Coronary artery (tissue), 2 donors: ENCODE measurements around the gene UMODL1.

Experiments used
- DNase-seq: peaks from one replicate; pipeline ENCODE4 v3.0.0-alpha.2; 2017; ENCODE audit warnings: low spot score
- H3K27ac ChIP-seq, 2 donors: fragments of 200-600 bp; sonication (generic); one replicate each; pipeline ENCODE4 v1.5.1; 2016 to 2019
- H3K4me3 ChIP-seq: fragments of 200-600 bp; sonication (generic); 2 replicates; pipeline ENCODE4 v1.5.1; 2016; ENCODE audit warnings: mild to moderate bottlenecking, moderate library complexity
- CTCF ChIP-seq: fragments of 200-600 bp; sonication (generic); IDR thresholded peaks from one replicate; pipeline ENCODE4 v1.5.1; 2019; ENCODE audit warnings: antibody characterized with exemption

The UMODL1 gene

GRCh38 chr21:42187976-42188653, 117.0 kb downstream of the UMODL1 start:
- H3K4me3 ChIP-seq, result no peak overlapping the region
- no peak for TF ChIP-seq CTCF
- H3K27ac ChIP-seq, result peak overlapping the region in 1 of 2 donors; percentile 65
- no peak for DNase-seq

DNA sequence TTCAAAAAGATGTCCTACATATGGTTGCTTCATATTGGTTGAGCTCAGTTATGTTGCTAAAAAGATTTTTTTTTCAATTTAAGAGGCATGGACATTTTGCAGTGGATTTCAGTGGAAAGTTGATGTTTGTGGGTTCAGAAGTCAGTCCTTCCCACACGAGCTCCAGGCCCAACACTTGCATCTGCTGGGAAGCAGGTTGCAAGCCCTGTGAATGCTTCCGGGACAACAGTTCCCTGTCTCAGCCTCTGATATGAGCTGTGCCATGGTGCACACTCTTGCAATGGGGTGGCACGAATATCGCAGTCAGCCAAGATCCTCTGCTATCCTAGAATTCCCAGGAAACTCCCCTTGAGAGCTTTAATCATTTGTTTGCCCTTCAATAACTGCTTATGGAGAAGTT, 117.5 kb downstream of the UMODL1 start:
- Histone ChIP-seq H3K4me3 (no peak overlapping the region), H3K27ac (peak overlapping the region in 1 of 2 donors; percentile 65)
- DNase-seq, result no peak
- no peak for TF ChIP-seq CTCF

- no peak for TF ChIP-seq CTCF
- Histone ChIP-seq H3K4me3 (no peak overlapping the region), H3K27ac (peak overlapping the region in 1 of 2 donors; percentile 23)
- no peak for DNase-seq
Observed at GRCh38 chr21:42189431-42189830, 118.3 kb downstream of the UMODL1 start.

DNA sequence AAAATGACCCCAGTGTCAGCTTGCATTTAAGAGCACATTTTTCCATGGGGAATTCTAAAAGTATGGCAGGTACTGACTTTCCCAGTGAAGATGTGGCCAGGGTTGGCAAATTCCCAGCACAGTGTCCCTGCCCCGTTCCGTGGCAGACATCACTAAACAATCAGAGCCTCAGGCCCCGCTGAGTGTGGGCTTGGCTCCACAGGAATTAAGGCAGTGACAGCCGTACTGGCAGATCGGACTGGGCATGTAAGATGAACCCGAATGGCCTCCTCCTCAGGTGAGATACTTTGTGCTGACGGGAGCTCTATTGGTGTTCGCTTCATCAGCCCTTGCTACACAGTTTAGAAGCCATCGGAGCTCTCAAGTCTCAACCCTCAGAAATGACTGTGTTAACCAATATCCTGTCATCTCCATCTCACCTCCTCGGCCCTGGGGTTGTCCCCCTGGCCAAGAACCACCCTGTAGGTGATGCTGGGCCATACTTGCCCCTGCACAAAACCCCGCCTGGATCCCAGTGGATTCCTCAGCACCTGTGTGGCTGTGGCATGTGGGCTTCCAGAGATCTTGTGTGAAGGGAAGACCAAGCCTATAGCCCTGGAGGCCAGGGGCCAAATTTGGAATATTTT, 118.9 kb downstream of the UMODL1 start:
- Histone ChIP-seq H3K27ac (peak overlapping the region in 1 of 2 donors; percentile 23), H3K4me3 (no peak overlapping the region)
- no peak for TF ChIP-seq CTCF
- DNase-seq, result no peak

- H3K4me3 ChIP-seq, result no peak overlapping the region
- no peak for TF ChIP-seq CTCF
- DNase-seq, result no peak
Observed at GRCh38 chr21:42190486-42190863, 119.4 kb downstream of the UMODL1 start.

GRCh38 chr21:42191064-42191463, 119.9 kb downstream of the UMODL1 start:
- no peak overlapping the region for H3K4me3 ChIP-seq
- no peak for DNase-seq
- no peak overlapping the region for H3K27ac ChIP-seq
- TF ChIP-seq CTCF, result no peak

More at GRCh38 chr21:42190486-42190863, 119.4 kb downstream of the UMODL1 start:
- no peak overlapping the region for H3K27ac ChIP-seq
